ENCODE measurements around the gene CFHR5.
"Not testable (repeated sequence)": the region's sequence is repeated elsewhere in the genome, so short reads cannot be mapped to it uniquely, and the experiment has no call there.

The CFHR5 gene

DNA sequence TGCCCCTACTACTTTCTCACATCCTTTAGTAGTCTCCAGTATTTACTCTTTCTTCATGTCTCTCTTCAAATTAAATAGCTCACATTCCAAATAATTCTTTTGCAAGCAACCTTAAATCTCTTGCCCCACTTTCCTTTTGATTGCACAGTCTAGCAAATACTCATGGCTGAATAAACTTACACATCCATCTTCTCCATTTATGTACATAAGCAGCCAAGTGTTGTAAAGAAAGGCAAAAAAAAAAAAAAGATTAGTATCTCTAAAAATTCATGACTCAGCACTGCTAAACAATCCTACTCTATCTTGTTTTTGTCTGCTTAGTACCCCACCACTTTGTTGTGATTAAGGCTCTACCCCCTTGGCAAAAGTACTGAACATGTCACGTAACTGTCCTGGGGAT lies 47.1 kb downstream of the CFHR5 start:
- no peak for DNase-seq

DNA sequence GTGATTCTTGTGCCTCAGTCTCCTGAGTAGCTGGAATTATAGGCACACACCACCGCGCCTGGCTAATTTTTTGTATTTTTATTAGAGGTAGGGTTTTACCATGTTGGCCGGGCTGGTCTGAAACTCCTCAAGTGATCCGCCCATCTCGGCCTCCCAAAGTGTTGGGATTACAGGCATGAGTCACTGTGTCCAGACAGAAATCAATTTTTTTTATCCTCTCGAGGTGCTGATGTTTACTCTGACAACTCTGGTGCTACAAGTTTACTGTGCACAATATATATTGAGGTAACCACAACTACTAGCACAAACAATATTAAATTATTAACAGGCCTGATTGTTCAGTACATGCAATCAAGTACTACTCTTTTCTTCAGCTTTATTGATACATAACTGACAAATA lies 50.0 kb downstream of the CFHR5 start:
- DNase-seq = no peak

DNA sequence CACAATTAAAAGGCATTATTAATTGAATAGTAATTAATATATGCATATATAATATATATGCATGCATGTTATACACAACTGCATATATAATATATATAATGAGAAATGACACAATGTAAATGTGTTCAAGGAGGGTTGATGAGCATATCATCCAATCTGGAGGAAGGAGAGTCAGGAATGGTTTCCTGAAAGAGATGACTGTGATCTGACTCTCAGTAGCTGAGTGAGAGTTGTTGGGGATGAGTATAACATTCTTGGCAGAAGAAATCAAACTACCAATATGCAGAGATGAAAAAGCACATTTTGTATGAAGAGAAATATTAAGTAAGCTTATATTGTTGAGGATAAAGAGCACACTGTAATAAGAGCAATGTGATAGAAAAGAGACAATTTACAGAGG lies 52.4 kb downstream of the CFHR5 start:
- DNase-seq = no peak

DNA sequence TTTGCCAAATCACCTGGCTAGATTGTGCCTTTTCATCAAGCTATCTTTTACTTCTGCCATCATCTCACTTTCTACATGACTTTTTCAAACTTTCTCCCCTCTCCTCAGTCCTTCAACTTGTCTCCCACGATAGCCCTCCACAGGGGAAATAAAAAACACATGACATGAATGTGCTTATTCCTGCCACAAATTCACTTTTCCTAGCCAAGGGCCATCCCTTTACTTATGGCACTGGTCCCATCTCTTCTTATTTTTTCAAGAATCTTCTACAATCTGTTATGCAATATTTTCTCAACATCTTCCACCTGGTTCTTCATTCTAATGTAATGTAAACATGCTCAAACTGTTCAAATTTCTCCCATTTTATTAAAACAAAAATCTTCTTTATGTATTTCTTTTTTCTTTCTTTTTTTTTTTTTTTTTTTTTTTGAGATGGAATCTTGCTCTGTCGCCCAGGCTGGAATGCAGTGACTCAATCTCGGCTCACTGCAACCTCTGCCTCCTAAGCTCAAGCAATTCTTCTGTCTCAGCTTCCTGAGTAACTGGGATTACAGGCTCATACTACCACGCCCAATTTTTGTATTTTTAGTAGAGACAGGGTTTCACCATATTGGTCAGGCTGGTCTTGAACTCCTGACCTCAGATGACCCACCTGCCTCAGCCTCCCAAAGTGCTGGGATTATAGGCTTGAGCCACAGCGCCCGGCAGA lies 57.4 kb downstream of the CFHR5 start:
- DNase-seq = not testable (repeated sequence)

DNA sequence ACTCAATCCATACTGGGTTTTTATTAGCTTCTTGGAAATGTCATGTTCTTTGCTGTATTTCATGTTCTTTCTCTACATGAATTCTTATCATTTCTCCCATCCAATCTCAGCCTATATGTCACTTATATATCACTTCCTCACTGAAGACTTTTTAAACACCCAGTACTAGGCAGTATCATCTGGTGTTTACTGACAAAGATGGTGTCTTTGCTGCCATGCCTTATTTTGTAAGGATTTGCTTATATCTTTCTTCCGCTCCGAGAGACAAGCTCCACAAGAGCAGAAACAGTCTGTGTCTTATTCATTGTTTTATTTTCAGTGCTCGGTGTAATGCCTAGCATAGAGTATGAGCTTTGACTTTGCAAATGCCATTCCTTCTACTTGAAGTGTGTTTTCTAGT lies 59.5 kb downstream of the CFHR5 start:
- no peak for DNase-seq

DNA sequence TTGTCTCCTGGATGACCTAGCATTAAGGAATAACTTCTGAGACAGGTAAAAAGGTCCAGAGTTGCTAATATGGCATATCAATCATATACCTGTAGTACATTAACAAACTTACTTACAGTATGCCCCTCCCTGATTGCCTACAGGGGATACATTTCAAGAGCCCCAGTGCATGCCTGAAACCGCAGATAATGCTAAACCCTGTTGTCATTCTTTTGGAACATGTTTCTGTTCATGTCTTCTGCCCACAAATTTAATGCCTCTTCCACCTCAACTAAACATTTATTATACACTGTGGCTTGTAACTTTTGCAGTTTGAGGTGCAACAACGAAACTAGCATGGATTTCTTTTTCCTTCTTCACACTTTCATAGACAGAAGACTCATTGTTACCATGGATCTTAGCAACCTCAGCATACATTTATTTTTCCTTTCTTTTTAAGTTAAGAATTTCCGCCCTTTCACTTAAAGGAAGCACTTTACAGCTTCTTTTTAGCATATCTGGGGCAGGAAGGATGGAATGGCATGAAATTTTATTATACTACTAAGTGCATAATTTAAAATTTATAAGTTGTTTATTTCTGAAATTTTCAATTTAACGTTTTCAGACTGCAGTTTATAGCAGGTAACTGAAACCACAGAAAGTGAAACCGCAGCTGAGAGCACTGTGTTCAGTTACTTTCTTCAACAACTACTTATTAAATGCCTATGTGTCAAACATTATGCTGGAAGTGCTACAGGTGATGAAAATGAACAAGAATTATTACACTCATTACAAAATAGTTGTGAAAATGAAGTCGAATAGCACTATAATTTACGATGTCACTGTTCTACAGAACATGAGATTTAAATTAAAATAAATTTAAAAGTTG lies 64.4 kb downstream of the CFHR5 start:
- DNase-seq = no peak

DNA sequence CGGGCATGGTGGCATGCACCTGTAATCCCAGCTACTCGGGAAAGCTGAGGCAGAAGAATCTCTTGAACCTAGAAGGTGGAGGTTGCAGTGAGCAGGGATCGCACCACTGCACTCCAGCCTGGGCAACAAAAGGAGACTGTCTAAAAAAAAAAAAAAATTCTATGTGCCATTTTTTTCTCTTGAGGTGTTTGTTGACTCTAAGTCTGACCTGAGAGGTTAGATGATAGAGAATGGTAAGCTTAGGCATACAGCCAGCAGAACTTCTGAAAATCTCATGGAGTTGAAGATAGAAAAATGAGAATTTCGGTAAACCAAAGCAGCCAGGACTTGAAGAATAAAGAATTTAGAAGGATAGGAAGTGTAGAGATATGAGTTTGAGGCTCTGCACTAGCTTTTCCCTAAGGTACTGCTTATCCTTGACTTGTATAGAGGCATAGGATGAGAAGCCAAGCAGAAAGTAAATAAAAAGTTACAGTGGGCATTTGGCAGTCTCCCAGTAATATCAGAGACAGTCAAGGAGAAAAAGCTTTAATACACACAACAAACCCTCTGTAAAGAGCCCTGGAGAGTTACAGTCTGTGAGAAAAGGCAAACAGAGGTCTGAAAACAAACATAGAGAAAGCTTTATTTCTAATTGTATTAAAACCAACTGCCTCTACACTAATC lies 65.5 kb downstream of the CFHR5 start:
- DNase-seq = no peak

DNA sequence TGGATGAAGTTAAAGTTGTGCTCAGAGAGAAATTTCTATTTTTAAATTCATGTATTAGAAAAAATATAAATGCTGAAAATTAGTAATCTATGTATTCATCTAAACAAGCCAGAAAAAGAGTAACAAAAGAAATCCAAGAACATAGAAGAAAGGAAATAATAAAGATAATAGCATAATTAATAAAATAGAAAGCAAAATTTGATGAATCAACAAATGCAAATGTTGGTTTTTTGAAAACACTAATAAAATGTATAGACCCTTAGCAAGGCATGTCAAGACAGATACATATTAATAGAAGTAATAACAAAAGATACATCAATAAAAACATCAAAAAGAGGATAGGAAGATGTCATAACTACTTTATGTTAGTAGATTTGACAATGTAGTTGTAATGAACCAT lies 71.7 kb downstream of the CFHR5 start:
- no peak for DNase-seq

Measured in NCI-H2171 treated with DMSO at 0.1 percent for 48 hours (cell line).